ENCODE measurements around the gene BOLA2B.
A peak's percentile ranks its signal among the peaks of the same experiment; 100 is the strongest.
"Not testable (repeated sequence)": the region's sequence is repeated elsewhere in the genome, so short reads cannot be mapped to it uniquely, and the experiment has no call there.

BOLA2B gene

GRCh38 chr16:30184096-30184890, 9.2 kb downstream of the BOLA2B start:
- DNase-seq, result peak; percentile 62 to 94 (median 70)

DNA sequence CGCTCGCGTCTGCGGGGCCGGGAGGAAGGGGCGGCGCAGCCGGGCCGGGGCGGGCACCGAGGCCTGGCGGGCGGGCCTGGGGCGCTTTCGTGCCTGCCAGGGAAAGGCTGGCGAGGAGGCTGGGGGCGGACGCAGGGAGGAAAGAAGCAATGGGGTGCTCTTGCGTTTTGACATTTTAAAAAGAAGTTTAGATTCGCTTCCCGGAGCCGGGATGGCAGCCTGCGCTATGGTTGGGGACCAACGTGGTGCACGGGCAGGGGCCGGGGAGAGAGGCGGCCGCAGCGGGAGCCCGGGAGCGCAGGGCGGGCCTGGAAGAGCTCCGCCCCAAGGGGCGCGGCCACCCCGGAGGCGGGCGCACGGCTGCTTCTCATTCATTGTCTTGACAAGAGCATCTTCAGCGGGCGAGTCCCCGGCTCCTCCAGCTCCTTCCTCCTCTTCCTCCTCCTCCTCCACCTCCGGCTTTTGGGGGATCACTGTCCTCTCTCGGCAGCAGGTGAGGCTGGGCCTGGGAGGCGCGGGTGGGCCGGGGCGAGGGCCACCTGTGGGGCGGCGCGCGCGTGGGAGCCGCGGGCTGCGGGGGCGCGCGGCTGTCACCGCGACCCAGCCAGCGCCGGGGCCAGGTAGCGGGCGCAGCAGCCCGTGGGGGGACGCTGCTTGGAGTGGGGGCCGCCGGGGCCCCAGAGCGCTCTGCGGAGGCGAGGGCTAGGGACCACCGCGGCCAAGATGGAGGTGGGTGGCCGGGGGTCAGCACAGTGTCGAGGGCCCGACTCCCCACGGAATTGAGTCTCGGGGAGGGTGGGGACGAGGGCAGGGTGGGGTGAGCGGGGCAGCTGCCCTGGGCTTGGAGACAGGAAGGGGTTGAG, 10.0 kb downstream of the BOLA2B start, which contains the start of gene CORO1A:
Gene CORO1A, plus strand, starts transcription at position 370 of the 863 bp plus-strand sequence. CDS start 1,608 bp downstream, outside the sequence.
- peak; percentile 68 to 89 (median 77) for DNase-seq

DNA sequence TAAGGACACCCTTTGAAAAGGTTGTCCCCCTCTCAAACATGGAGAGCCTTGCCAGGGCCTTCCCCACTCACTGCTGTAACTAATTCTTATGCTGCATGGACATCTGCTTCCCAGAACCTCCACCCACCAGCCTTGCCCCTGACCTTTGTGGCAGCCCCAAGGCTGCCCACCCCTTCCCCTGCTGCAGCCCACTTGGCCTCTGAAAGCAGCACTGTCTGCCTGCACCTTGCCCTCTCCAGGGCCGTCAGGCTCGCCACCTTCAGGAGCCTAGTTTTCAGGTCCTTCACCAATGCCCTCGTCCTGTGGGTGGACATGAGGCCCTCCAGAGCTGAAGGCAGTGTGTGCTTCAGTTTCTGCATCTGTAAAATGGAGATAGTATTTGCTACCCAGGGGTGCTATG, 12.7 kb downstream of the BOLA2B start:
- DNase-seq, result no peak

- DNase-seq, result no peak
Observed at GRCh38 chr16:30179931-30180330, 13.5 kb downstream of the BOLA2B start.

DNA sequence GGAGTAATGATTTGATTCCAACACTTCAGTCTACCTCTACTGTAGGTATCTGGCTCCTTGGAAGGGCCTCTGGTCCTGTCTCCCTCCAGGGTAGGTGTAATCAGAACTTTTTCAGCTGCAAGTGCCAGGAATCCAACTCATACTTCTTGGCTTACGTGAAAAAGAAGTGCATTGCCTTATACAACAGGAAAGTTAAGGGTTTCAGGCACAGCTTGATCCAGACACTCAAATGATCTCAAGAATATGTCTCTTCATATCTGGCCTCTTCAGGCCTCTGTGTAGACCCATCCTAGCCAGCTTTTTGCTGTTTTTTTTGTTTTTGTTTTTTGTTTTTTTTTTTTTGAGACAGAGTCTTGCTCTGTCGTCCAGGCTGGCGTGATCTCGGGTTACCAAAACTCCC, 14.3 kb downstream of the BOLA2B start:
- no peak for DNase-seq

DNA sequence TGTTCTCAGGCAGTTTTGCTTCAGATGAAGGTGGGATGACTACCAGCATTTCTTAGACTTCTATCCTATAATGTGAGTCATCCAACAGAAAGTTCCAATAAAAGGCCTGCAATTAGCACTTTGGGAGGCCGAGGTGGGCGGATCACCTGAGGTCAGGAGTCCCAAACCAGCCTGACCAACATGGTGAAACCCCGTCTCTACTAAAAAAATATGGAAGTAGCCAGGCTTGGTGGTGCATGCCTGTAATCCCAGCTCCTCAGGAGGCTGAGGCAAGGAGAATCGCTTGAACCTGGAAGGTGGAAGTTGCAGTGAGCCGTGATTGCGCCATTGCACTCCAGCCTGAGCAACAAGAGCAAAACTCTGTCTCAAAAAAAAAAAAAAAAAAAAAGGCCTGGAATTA, 16.6 kb downstream of the BOLA2B start:
- not testable (repeated sequence) for DNase-seq

- DNase-seq, result no peak
Observed at GRCh38 chr16:30173054-30173453, 20.4 kb downstream of the BOLA2B start.

- not testable (repeated sequence) for DNase-seq
Observed at GRCh38 chr16:30170145-30170544, 23.3 kb downstream of the BOLA2B start.

DNA sequence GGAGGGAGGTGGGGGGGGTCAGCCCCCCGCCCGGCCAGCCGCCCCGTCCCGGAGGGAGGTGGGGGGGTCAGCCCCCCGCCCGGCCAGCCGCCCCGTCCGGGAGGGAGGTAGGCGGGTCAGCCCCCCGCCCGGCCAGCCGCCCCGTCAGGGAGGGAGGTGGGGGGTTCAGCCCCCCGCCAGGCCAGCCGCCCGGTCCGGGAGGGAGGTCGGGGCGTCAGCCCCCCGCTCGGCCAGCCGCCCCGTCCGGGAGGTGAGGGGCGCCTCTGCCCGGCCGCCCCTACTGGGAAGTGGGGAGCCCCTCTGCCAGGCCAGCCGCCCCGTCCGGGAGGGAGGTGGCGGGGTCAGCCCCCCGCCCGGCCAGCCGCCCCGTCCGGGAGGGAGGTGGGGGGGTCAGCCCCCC, 24.1 kb downstream of the BOLA2B start:
- not testable (repeated sequence) for DNase-seq

DNA sequence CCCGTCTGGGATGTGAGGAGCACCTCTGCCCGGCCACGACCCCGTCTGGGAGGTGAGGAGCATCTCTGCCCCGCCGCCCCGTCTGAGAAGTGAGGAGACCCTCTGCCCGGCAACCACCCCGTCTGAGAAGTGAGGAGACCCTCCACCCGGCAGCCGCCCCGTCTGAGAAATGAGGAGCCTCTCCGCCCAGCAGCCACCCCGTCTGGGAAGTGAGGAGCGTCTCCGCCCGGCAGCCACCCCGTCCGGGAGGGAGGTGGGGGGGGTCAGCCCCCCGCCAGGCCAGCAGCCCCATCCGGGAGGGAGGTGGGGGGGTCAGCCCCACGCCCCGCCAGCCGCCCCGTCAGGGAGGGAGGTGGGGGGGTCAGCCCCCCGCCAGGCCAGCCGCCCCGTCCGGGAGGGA, 24.7 kb downstream of the BOLA2B start:
- not testable (repeated sequence) for DNase-seq

GRCh38 chr16:30166202-30166902, 27.1 kb downstream of the BOLA2B start:
- DNase-seq, result peak in 1 of 5 donors; percentile 16

DNA sequence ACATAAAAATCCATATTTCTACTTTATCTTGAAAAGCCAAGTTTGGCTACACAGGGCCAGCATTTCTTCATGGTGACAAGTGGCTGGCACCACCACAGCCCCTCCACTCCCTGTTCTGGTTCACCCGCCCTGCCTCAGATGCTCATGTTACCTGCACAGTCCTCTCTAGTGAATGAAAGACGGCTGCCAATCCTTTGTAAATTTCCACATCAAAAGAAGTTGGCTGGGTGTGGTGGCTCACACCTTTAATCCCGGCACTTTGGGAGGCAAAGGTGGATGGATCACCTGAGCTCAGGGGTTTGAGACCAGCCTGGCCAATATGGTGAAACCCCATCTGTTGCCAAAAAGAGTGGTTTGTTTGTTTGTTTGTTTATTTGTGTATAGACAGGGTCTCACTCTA, 29.9 kb downstream of the BOLA2B start:
- DNase-seq, result no peak

DNA sequence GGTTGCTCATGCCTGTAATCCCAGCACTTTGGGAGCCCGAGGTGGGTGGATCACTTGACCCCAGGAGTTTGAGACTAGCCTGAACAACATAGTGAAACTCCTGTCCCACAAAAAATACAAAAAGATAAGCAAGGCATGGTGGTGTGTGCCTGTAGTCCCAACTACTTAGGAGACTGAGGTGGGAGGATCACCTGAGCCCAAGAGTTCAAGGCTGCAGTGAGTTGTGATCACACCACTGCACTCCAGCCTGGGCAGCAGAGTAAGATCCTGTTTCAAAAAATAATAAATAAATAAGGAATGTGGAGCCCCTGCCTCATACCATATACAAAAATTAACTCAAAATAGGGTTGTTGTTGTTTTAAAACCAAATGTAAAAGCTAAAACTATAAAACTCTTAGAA, 36.3 kb downstream of the BOLA2B start:
- DNase-seq, result no peak

DNA sequence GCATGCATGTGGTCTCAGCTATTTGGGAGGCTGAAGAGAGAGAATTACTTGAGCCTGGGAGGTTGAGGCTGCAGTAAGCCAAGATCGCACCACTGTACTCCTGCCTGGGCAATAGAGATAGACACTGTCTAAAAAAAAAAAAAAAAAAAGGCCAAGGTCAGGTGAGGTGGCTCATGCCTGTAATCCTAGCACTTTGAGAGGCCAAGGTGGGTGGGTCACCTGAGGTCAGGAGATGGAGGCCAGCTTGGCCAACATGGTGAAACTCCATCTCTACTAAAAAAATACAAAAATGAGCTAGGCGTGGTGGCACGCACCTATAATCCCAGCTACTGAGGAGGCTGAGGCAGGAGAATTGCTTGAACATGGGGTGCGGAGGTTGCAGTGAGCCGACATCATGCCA, 38.3 kb downstream of the BOLA2B start:
- no peak for DNase-seq

GRCh38 chr16:30152517-30152916, 40.9 kb downstream of the BOLA2B start:
- DNase-seq, result no peak

DNA sequence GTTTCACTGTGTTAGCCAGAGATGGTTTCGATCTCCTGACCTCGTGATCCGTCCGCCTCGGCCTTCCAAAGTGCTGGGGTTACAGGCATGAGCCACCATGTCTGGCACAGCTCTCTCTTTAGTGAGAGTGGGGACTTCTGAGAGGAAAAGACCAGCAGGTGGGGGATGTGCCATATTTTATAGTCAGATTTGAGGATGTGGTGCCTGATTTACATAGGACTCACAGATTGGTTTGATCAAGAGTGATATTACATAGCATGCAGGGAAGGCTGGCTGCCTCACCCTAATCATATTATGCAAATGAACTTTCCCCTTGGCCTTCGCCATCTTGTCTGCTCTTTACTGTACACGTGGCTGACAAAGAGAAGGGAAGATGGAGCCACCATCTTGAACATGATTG, 42.4 kb downstream of the BOLA2B start:
- no peak for DNase-seq

DNA sequence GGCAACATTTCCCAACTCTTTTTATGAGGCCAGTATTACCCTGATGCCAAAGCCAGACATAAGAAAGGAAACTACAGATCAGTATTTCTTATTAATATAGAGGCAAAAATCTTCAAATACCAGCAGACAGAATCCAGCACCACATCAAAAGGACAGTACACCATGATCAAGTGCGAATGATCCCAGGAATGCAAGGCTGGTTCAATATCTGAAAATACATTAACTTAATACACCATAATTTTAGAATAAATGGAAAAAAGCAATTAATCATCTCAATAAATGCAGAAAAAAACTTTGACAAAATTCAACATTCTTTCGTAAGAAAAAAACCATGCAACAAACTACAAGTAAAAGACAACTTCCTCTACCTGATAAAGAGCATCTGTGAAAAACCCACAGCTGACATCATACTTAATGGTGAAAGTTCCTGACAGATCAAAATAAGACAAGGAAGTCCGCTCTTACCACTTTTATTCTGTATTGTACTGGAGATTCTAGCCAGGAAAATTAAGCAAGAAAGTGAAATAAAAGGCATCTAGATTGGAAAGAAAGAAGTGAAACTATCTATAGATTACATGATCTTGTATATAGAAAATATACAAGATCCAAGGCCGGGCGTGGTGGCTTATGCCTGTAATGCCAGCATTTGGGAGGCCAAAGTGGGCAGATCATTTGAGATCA, 44.1 kb downstream of the BOLA2B start:
- DNase-seq, result no peak

DNA sequence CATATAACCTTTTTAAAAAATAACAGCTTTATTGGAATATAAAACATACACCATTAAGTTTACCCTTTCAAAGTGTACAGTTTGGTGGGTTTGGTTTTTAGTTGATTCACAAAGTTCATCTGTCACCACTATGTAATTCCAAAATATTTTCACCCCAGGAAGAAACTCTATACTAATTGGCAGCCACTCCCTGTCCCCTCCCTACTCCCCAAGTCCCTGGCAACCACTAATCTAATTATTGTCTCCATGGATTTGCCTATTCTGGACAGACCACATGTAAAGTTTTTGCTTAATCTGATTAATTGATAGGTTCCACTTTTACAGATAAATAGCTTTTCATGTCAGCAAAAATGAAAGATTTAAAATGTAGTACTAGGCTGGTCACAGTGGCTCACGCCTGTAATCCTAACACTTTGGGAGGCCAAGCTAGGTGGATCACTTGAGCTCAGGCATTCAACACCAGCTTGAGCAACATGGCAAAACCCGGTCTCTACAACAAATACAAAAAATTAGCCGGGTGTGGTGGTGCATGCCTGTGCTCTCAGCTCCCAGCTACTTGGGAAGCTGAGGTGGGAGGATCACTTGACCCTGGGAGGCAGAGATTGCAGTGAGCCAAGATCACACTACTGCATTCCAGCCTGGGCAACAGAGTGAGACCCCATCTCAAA, 45.5 kb downstream of the BOLA2B start:
- no peak for DNase-seq

GRCh38 chr16:30145657-30146056, 47.8 kb downstream of the BOLA2B start:
- DNase-seq, result no peak

DNA sequence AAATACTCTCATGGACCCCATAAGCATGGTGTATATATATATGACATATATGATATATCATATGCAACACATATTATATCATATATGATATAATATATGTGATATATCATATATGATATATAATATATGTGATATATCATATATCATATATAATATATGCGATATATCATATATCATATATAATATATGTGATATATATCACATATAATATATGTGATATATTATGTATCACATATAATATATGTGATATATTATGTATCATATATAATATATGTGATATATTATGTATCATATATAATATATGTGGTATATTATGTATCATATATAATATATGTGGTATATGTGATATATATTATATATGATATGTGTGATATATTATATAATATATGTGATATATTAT, 48.5 kb downstream of the BOLA2B start:
- DNase-seq, result no peak

DNA sequence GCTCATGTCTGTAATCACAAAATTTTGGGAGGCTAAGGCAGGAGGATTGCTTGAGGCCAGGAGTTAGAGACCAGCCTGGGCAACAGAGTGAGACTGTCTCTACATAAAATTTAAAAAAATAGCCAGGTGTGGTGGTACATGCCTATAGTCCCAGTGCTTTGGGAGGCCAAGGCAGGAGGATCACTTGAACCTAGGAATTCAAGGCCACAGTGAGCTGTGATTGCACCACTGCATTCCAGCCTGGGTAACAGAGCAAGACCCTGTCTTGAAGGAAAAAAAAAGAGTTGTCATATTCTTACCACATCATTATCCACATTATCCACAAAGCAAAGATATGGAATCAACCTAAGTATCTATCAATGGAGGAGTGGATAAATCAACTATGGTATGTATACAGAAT, 49.4 kb downstream of the BOLA2B start:
- DNase-seq, result no peak

- DNase-seq, result no peak
Observed at GRCh38 chr16:30143347-30143702, 50.1 kb downstream of the BOLA2B start.
